GM21447 (cell line): ENCODE results near the gene RTN4R.
"Not testable (repeated sequence)": the region's sequence is repeated elsewhere in the genome, so short reads cannot be mapped to it uniquely, and the experiment has no call there.

Experiments
- ATAC-seq: cut with Tn5 transposase; IDR thresholded peaks from one replicate; pipeline ENCODE4 v1.9.1; 2021; ENCODE audit not compliant: unreplicated experiment

The RTN4R gene

DNA sequence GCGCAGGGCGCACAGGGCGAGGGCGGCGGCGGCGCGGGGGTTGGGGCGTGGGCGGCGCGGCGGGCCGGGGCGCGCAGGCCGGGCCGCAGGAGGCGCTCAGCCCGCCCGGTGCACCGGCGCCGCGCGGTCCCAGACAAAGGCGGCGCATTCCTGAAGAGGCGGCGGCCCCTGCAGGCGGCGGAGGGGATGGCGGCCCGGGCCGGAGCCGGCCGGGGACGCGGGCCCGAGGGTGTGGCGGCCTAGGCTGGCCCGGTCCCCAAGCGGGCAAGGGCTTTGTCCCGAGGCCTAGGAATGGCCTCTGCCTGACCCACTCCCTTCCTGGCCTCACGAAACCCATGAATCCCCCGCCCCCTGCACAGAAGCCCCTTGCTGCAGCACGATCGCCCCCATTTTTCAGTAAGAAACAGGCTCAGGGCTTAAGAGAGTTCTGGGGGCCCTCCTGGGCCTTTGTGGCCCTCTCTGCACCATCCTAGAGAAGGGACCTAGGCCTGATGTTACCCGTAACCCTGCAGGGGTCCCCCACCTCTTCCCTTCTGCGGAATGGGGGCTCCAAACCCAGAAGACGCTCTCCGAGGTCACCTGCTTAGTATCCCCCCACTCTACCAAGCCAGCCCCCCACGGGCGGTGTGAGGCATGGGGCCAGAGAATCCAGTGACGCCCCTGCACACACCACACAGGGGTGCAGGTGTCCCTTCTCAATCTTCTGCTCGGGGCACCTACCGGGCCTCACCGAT lies at the start of gene RTN4R:
TSS of gene RTN4R (minus strand) at position 40 of the 734 bp plus-strand sequence. CDS start 226 bp downstream, outside the sequence.
- ATAC-seq, result no peak

DNA sequence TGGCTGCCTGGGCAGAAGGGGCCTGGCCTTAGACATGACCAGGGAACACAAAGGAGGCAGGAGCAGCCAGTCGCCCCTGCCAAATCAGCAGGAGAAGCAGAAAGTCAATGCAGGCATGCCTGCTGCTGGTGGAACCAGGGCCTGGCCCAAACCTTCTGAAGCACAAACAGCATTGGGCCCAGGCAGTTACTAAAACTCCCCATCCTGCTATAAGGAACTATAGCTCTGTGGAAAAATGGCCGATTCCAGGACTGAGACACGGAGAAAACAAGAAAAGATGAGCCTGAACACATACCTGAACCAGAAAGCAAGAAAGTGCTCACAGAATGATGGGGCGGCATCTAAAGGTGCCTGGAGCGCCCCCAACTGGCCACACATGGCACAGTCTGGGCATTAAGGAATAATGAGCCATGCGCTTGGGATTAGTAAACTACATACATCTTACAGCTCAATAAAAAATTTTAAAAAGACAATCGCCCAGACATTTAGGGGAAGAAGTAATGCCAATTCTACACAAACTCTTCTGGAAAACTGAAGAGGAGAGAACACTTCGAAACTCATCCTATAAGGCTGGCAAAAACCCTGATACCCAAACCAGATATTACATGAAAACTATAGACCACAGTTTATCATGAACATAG lies 49.4 kb upstream of the RTN4R start:
- not testable (repeated sequence) for ATAC-seq

DNA sequence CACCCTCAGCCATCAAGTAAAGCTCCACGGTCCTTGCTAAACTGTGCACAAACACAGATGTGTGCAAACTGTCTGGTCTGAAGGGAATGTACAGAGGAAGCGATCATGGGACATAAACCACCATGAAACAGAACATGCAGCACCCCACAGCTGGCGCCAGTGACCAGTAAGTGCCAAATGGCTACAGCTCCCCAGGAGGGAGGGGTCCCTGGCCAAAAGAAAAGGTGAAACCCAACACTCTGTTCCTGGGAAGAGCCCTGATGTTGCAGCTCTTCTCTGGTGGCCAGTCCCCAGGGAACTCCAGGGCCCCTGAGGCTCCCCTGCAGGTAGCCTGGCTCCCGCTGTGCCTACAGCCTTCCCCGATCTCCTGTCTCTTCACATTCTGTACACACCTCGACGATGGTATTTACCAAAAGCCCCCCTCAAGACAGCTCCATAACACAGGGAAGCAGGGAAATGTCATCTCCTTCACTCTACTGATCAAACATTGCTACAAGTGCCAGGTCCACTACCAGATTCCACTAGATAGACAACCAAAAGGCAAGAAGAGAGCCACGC lies 48.8 kb upstream of the RTN4R start:
- no peak for ATAC-seq

DNA sequence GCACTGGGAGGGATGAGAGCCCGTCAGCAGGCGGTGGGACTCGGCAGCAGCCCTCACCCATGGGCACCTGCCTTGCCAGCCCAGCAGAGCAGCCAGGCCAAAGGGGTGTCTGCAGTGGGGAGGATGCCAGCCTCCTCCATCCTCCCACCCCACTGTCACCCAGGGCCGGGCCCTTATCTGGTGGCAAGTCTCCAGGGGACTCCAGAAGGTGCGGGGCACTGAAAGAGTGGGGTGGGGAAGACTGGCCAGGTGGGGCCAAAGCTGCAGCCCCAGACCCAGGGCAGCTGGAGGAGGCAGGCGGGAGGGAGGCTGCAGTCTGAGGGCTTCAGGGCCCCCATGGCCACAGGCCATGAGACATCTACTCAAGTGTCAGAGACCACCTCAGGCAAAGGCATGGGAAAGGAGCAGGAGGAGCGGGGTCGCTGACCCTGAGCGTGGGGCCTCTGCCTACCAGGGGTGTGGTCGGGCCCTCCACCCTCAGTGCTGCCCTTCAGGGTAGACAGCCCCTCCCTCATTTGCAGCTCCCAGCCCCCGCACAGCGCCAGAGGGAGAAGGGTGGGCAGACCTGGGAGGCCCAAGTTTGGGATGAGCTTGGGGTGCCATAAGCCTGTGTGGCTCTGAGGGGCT lies 48.2 kb upstream of the RTN4R start:
- no peak for ATAC-seq

DNA sequence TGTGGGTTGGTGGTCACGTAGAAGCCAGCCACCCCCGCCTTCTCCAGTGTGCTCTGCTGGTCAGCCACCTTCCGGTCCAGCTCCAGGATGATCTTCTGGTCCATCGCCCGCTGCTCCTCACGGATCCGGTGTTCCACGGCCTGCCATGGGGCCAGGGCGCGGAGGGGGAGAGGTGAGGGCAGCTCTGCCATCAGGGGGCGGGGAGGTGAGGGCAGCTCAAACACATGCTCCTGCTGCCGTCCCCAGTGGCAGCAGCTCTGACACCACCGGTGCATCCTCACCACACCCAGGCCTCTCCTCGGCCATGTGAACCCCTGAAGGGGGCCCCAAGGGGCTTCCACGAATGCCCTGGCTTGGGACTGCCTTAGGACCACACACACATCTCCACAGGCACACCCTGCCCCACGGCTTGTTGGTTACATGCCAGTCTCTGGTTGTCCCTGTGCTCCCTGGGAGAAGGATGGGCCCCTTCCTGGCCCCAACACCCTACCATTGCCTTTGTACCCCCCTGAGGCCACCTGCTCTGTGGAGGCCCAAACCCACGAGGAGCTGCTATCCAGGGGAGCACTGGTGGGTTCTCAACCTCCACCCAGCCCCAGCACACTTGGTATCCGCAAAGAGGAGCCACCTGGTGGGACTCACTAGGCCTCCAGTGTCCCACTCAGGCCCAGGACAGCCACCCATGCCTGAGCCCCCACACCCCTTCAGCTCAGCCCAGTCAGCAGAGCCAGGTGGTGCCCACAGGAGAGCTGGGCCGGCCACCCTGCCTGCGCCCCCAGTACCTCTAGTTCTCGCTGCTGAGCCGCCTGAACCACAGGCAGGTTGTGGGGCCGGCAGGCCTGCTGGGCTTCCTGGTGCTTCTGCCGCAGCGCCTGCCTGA lies 47.5 kb upstream of the RTN4R start:
- ATAC-seq, result no peak

DNA sequence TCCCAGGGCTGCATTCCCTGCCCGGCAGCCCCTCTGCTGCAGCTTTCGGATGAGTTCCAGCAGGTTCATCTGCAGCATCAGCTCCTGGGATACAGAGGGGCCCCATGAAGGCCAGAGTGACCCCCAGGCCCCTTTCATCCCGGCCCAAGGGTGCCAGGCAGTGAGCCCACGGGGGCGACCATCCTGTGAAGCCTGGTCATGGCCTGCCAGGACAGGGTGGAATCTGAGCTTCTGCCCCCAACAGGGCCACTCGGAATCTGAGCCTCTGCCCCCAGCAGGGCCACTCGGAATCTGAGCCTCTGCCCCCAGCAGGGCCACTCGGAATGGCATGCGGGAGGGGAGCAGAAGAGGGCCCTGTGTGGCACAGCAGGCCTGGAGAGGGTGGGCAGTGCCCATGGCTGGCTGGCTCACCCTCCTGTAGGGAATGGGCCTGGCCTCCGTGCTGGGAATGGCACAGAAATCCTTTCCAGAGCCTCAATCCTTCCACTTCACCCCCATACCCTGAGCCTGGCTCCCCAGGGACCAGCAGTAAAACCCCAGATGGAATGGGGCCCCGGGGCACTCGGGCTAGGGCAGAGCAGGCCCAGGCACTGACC lies 46.7 kb upstream of the RTN4R start:
- not testable (repeated sequence) for ATAC-seq

DNA sequence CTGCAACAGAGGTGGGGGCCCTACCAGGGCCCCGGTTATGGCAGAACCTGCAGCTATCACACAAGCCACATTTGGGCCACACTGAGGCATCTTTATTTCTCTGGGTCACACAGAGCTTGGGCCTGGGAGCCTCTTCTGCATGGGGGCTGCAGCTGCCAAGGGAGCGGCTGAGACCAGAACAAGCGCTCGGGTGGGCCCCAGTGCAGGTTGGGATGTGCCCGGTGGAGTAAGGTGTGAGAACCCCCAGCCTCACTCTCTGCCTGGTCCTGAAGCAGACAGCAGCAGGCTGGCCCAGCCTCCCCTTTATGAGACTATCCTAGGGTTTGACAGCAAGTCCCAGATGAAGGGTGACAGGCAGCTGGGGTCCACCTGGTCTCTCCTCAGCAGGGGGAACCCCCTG lies 46.1 kb upstream of the RTN4R start:
- not testable (repeated sequence) for ATAC-seq

DNA sequence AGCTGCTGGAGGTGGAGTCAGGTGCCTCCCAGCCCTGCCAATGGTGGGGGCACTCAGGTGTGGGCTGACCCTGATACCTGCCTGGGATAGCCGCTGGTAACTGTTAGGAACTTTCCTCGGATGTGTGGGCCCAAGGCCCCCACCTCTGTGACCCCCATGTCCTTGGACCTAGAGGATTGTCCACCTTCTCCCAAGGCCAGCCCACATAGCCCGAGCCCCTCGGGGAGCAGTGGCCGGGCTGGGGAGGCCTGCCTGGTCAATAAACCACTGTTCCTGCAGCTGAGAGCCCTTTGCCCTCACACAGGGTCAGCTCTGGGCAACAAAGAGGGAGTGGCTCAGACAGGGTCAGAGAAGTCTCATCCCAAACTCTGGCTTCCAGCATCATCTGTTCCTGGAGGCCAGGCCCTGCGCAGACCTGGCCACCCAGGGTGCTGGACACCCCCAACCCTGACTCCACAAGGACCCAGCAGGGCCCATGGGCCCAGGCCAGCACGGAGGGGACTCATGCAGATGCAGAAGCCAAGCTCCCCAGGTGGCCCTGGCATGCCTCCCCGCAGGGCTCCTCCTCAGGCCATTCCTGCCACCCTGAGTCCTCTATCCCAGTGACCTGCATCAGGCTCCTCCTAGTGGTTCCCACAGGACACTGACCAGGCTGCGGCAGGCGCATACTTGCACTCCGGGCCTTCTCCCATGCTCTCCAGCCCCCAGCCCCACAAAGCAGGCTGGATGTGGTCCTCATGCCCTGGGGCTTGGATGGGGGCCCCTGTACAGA lies 45.4 kb upstream of the RTN4R start:
- ATAC-seq, result not testable (repeated sequence)

DNA sequence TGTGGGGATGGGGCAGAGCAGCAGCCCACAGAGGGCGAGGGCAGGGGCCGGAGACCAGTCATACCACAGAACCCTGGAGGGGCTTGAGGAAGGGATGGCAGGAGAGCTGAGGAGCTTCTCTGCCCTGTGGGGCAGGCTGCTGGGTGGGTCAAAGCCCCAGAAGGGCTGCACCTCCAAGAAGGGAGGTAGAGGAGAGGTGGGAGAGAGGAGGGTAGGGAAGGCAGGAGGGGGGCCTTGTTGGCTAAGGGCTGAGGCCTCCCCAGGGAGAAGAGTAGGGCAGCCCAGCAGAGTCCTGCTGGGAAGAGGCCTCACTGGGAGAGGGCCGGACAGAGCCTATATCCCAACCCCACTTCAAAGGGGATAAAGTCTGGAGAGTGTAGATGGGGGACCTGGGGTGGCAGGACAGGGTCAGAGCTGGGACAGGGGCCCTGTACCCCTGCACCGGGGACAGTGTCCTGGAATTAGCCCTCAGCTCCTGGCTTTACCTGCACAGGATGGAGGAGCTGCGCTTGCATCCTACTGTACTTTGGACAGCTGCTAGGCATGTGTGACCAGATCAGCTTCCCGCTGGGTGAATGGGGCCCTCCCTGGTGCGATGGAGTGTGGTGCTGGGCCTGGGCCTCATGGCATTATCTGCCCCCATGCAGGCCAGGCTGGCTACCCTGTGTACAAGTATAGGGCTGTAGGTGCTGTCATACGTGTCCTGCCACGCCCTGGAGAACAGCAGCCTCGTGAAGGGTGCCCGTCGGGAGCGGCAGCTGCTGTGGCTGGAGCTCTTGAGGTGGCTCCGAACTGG lies 44.5 kb upstream of the RTN4R start:
- ATAC-seq, result no peak

DNA sequence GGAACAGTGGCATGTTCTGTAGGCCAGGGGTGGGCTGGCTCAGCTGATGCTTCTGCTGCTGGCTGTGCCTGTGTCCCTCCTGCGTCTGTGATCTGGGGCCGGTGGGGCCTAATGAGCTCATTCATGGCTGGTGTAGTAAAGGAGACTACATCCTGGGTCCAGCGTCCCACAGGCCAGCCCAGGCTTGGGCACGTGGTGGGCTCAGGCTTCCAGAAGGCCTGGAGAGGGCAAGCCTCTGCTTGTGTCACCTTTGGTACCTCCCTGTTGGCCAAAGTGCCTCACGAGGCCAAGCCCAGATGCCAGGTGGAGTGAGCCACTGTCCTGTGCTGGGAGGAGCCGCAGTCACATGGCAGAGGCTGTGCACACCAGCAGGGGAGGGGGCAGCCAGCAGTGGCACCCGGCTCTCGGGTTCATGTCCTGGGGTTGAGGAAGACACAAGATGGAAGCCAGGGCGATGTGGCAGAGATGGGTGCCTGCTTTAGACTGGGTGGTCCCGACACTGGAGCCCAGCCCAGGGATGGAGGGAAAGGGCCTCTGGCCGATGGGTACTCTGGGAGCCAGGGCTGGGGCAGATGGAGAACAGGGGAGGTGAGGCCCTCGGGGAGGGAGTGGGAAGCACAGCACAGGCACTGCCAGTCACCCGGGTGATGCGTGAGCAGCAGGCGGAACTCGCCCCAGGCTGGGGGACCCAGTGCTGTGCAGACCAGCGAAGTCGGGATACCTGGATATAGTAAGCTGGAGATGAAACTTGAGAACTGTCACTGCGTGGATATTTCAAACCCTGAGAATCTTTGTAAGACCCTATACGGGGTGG lies 43.3 kb upstream of the RTN4R start:
- ATAC-seq, result not testable (repeated sequence)

DNA sequence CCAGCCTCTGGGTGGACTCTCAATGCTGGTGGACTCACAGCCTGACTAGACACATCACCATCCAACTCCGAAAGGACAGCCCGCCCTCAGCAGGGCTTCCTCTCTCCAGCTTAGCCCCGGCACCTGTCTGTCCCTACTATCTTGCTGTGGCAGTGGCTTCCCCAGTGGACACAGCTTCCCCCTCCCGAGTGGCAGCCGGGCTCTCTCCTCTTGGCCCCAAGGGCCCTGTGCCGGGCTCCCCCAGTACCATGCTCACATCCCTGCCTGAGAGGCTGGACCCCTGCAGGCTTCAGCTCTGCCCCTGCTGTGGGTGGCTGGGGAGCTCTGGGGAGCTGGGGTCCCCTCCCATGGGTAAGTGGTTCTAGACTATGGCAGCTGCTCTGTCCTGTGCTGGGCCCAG lies 42.7 kb upstream of the RTN4R start:
- ATAC-seq, result not testable (repeated sequence)

DNA sequence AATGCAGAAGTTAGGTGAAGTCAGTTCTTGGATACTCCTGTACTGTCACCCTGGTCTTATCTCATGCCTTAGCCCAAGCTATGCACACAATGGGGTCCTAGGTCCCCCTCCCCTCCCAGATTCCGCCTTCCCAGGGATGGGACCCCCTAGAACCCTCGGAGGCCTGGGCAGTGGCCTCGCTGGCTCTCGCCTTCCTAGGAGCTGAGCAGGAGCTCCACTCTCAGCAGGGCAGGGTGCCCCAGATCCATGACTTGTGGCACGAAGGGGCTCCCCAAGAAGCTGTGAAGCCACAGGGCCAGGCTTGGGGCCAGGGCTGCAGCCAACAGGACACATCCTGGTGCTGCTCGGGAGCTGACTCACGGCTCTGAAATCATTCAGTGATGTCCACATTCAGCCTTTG lies 42.1 kb upstream of the RTN4R start:
- ATAC-seq, result not testable (repeated sequence)

DNA sequence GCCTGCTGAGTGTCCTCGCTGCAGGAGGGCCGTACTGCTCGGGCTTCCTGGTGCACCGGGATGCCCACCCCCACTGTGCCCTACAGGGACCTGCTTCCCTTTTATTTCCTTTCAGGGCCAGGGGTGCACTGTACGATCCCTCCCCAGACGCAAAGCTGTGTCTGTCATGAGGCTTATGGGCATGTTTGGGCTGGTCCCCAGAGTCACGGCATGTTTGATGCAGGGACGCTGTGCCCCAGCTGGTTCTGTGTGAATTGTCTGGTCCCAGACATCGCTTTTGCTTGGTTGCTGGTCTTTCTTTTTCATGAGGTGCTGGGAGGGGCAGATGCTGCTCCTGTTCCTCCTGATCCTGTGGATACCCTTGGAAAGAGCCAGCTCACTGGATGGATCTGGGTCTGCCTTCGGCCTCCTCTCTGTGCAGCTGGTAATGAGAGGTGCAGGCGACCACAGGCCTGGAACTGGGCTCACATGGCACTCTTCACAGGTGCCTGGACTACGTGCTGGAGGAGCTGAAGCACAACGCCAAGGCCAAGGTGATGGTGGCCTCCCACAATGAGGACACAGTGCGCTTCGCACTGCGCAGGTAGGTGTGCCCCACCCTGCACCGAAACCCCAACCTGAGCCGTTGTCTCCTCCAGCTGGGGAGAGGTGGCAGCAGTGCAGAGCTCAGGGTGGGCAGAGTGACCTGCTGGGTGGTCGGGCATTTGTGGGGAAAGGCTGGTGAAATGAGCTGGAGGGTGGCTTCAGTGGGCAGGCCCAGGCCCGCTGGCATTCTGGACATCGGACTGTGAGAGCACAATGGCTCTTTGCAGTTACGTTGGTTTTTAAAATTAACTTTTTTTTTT lies 40.9 kb upstream of the RTN4R start:
- ATAC-seq, result not testable (repeated sequence)

DNA sequence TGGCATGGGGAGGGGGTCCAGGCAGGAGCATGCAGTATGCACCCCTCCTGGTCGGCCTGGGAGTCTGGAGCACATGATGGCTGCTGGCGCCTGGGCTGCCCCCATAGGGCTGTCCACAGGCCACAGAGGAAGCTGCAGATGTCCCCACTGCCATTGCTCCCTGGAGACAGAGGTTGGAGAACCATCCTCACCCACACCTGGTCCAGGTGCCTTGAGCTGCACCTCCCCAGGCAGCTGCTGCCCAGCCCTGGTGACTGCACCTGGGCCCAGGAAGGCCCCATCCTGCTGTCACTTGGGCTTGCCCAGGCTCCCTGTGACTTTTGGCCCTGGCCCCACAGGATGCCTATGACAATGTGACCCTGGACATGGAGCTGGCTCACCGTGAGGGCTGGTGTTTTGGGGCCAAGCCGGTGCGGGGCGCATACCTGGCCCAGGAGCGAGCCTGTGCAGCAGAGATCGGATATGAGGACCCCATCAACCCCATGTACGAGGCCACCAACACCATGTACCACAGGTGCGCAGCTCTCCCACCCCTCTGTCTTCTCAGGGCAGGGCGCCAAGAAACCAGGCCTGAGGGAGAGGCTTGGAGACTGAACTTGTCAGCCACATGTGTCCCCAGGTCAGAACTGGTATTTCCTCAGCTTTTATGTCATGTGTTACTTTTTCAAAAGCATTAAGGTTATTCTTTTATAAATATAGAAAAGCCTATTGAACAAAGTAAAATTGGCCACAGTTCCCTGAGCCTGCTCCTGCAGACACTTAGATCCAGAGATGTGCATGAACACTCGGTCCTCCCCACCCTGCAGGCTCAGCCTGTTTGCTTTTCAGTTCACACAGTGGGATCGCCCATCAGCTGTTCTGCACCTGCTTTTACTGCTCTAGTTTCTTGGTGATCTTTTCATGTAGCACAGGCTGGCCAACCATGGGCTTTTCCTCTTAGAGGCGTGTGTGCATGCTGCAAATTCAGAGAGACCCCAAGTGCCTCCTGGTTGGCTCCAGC lies 39.6 kb upstream of the RTN4R start:
- ATAC-seq, result not testable (repeated sequence)

DNA sequence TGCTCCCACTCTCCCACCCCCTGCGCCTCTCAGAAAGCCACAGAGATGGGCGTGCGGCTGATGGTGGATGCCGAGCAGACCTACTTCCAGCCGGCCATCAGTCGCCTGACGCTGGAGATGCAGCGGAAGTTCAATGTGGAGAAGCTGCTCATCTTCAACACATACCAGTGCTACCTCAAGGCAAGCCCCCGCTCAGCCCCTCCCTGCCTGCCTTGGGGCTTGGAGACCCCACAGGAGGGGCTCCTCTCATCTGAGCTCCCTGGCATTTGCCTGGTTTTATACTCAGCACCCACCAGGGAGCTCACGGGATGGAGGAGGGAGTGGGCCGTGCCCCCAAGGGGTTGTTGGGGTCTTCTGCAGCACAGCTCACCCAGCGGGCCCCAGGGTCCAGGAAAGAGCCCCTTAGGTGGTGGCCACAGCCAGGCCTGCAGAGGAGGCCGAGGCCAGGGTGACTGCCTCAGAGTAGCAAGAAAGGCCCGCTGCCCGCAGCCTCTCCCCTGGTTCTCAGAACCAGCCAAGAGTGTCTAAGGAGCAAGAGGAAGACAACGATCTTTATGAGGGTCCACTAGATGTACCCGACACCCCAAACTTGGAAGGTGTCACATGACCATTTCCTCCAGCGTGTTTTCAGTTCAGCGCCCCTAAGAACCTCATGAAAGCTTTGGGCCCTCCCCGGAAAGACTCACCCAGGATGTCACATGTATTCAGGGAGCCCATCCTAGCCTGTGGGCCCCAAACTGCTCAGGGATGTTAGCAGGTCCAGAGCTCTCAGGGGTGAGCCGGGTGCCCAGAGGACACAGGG lies 38.7 kb upstream of the RTN4R start:
- not testable (repeated sequence) for ATAC-seq
